Urothelium cell line (cell line): ENCODE results near the gene TMPRSS13.

Source experiments
- DNase-seq: peaks from one replicate; pipeline ENCODE4 v3.0.0; 2011; ENCODE audit warnings: low spot score, mixed read lengths
- FAIRE-seq: peaks from 2 replicates; lab custom pipeline; 2011; peaks lifted over from hg19 to GRCh38; lab: Jason Lieb, UNC

TMPRSS13 gene

GRCh38 chr11:117859488-117860112 lies 69.6 kb downstream of the TMPRSS13 start:
- FAIRE-seq (no peak), DNase-seq (no peak)

- DNase-seq = no peak
- FAIRE-seq = no peak
These were observed 70.1 kb downstream of the TMPRSS13 start for GRCh38 chr11:117859061-117859460.

GRCh38 chr11:117857734-117858414 lies 71.3 kb downstream of the TMPRSS13 start:
- FAIRE-seq = no peak

GRCh38 chr11:117855912-117856651 lies 73.1 kb downstream of the TMPRSS13 start:
- DNase-seq = no peak
- no peak for FAIRE-seq

More at GRCh38 chr11:117857734-117858414, 71.3 kb downstream of the TMPRSS13 start:
- DNase-seq = no peak

DNA sequence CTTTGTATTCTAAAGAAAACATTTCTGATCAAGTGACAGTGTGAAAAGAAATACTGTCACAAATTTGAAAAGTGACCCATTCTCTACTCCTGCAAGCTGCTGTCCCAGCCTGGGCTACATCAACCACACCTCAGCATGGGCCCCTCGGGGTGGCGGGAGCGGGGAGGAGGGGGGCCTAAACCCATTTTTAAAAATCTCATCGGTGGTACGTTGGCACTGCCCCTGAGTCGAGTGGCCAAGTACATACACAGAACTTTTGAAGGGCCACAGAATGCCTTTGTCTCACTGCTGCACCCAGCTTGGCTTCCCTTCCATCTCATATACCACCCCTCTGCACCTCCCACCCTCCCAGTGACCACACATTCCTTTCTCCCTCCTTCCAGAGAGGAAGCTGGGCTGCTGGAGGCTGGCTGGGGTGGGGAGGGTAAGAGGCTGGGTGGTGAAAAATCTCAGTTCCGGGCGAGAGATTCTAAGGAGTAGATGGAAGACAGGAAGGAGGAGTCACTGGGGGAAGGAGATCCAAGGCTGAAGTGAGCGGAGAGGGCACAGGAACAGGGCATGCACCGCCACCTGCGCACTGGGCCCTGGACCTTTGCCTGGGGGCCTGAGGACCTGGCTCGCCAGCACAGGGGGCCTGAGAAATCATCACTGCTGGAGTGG lies 73.9 kb downstream of the TMPRSS13 start:
- FAIRE-seq = no peak
- no peak for DNase-seq

DNA sequence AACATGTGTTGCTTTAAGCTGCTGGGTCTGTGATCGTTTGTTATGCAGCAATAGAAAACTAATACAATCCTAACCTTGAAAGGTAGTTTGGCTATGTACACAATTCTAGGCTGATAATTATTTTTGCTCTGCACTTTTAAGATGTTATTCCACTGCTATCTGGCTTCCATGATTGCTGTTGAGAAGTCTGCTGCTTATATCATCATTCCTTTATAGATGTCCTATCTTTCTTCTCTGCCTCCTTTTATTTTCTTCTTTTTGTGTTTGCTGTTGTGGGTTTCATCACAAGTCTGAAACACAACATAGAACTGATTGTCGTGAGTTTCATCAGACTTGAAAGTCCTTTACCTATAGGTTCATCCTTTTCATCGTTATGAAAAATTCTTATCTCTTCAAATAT lies 76.9 kb downstream of the TMPRSS13 start:
- DNase-seq (no peak), FAIRE-seq (no peak)

- no peak for FAIRE-seq
- DNase-seq = no peak
These were observed 77.3 kb downstream of the TMPRSS13 start for GRCh38 chr11:117851852-117852251.

GRCh38 chr11:117851106-117851505 lies 78.1 kb downstream of the TMPRSS13 start:
- no peak for FAIRE-seq

More at GRCh38 chr11:117851106-117851505, 78.1 kb downstream of the TMPRSS13 start:
- no peak for DNase-seq
